Measurements from ENCODE around the gene ASB1. TPM values are rescaled to one million over a fixed set of nuclear protein-coding genes. Genes with fewer than 3 reads are reported as not detected.

The ASB1 gene
- total RNA-seq, 2 experiments from 2014 or later: 14.3 to 19.6 TPM

DNA sequence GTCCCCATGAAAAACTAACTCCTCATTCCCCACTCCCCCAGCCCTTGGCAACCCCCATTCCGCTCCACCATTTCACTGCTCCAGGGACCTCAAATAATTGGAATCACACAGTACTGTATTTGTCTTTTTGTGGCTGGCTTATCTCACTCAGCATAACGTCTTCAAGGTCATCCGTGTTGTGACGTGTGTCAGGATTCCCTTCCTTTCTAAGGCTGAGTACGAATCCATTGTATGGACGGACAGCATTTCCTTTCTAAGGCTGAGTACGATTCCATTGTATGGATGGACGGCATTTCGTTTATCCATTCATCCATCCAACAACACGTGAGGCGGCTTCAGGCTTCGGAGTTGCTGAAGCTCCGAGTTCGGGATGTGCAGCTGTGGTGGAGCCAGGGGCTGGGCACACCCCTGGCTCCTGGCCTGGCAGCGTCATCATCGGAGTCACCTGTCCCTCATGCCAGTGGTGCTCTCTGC, 1.2 kb upstream of the ASB1 start:
- Mint-ChIP-seq H3K4me1 (ENCODE audit: low read depth) (peaks cover 44% of the 10 kb centered on the region), H3K27me3 (no peaks in the 10 kb centered on the region), H3K27ac (peak overlapping the region; percentile 79), H3K9me3 (no peaks in the 10 kb centered on the region), H3K36me3 (ENCODE audit: low read depth) (peaks cover 27% of the 10 kb centered on the region), H3K4me3 (peak overlapping the region; percentile 88)
- ChIA-PET POLR2A (no interaction called here), CTCF (no interaction called here)
- DNase-seq: no peak
- Histone ChIP-seq H3K4me3 (ENCODE audit: low read length) (peak overlapping the region; percentile 88), H3K27ac (ENCODE audit: low read depth in 1 of 2, low read length in 2 of 2) (no peak overlapping the region), H3K27me3 (ENCODE audit: control insufficient read depth in 1 of 2, insufficient read depth in 2 of 2, low read length in 2 of 2) (no peaks in the 10 kb centered on the region), H3K36me3 (ENCODE audit: insufficient read depth, low read length) (peaks cover 7% of the 10 kb centered on the region), H3K4me1 (ENCODE audit: insufficient read depth, low read length) (peaks cover 30% of the 10 kb centered on the region), H3K9me3 (ENCODE audit: control insufficient read depth in 1 of 2, insufficient read depth in 1 of 2, low read length in 2 of 2) (no peaks in the 10 kb centered on the region)
- no peak for ATAC-seq (ENCODE audit: poor library complexity)
- TF ChIP-seq, protein P1, sequence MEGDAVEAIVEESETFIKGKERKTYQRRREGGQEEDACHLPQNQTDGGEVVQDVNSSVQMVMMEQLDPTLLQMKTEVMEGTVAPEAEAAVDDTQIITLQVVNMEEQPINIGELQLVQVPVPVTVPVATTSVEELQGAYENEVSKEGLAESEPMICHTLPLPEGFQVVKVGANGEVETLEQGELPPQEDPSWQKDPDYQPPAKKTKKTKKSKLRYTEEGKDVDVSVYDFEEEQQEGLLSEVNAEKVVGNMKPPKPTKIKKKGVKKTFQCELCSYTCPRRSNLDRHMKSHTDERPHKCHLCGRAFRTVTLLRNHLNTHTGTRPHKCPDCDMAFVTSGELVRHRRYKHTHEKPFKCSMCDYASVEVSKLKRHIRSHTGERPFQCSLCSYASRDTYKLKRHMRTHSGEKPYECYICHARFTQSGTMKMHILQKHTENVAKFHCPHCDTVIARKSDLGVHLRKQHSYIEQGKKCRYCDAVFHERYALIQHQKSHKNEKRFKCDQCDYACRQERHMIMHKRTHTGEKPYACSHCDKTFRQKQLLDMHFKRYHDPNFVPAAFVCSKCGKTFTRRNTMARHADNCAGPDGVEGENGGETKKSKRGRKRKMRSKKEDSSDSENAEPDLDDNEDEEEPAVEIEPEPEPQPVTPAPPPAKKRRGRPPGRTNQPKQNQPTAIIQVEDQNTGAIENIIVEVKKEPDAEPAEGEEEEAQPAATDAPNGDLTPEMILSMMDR (IDR thresholded peaks at IDR 0.05): no peak
- intact Hi-C loops (cut with DNase I, micrococcal nuclease): loop anchor here in 1 of 2 experiments (2.0 to 10.0 kb wide), 4 partner anchors 103 to 1709 kb away; partner anchors contain the start of genes COPS9, ILKAP and UBE2F

DNA sequence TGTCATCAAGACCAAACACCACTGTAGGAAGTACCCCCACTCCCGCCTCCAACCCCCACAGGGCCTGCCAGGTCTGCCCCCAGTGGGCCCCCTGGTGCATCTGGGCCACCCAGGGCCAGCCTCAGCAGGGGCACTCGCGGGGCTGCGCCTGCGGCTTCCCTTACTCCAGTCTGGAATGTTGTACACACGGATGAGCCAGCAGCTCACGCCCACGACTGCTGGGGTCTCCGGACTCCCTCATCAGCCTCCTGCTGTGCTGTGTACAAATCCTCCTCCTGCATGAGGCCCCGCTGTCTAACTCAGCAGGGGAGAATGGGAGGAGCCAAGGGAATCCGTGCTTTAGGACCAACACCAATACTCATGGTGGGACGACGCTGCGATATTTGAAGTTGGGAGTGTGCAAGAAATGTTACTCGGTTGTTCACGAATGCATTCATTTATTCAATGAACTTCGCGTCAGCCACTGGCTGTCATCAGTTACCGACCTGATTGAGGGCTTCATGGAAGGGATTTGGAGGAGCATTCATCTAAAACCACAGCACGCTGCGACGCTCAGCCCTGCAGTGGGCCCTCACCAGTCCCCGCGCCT, 654 bp upstream of the ASB1 start:
- Mint-ChIP-seq H3K36me3 (ENCODE audit: low read depth) (peaks cover 32% of the 10 kb centered on the region), H3K4me3 (peak overlapping the region; percentile 89), H3K4me1 (ENCODE audit: low read depth) (peaks cover 49% of the 10 kb centered on the region), H3K27ac (peak overlapping the region; percentile 90), H3K27me3 (no peaks in the 10 kb centered on the region), H3K9me3 (no peaks in the 10 kb centered on the region)
- H3K27me3 ChIP-seq (ENCODE audit: control insufficient read depth in 1 of 2, insufficient read depth in 2 of 2, low read length in 2 of 2): no peaks in the 10 kb centered on the region
- H3K27ac ChIP-seq (ENCODE audit: low read depth in 1 of 2, low read length in 2 of 2): peak overlapping the region; percentile 74 to 75
- POLR2A ChIA-PET: no interaction called here
- peaks cover 34% of the 10 kb centered on the region for H3K4me1 ChIP-seq (ENCODE audit: insufficient read depth, low read length)
- CTCF ChIA-PET: no interaction called here
- H3K9me3 ChIP-seq (ENCODE audit: control insufficient read depth in 1 of 2, insufficient read depth in 1 of 2, low read length in 2 of 2): no peaks in the 10 kb centered on the region
- DNase-seq: peak in 1 of 14 experiments; percentile 8
- TF ChIP-seq, protein P1 (IDR thresholded peaks at IDR 0.05): no peak
- peaks cover 9% of the 10 kb centered on the region for H3K36me3 ChIP-seq (ENCODE audit: insufficient read depth, low read length)
- intact Hi-C loops (cut with DNase I, micrococcal nuclease): loop anchor here in 1 of 2 experiments (2.0 to 10.0 kb wide), 4 partner anchors 103 to 1709 kb away; partner anchors contain the start of genes COPS9, ILKAP and UBE2F
- ATAC-seq (ENCODE audit: poor library complexity): peak; percentile 65
- peak overlapping the region; percentile 88 for H3K4me3 ChIP-seq (ENCODE audit: low read length)

DNA sequence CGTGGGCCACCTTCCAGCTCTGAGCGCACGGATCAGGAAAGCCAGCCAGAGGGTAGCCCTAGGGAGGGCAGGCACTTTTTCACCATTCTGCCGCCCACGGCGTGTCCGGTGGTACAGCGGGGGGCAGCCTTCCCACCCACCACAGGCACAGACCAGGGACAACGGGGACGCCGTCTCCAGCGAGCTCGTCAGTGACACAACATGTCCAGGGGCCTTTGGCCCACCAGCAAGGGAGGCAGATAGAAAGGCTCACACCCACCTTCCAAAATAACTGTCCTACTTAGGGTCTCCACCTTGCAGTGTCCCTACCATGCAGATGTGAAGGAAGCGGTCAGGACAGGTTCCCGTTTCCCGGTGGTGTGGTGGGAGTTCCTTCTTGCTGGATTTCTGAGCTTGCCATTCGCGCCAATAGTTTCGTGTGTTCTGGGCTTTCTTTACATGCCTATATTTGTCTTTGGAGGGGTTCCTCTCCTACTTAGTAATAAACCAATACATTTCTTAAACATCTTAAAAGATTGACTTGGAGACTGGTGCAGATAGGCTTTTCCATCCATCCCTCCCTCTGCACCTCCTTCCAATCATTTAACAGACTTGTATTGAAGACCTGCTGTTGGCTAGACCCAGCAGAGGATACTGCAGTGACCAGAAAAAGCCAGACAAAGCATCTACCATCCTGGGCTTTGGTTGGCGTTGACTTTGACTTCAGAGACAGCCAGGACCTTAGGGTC, 872 bp downstream of the ASB1 start:
- CTCF ChIA-PET: no interaction called here
- TF ChIP-seq, protein P1 (IDR thresholded peaks at IDR 0.05): no peak
- intact Hi-C loops (cut with DNase I, micrococcal nuclease): loop anchor here in 1 of 2 experiments (2.0 to 10.0 kb wide), 5 partner anchors 137 to 1707 kb away; partner anchors contain the start of genes COPS9, ILKAP and UBE2F
- peak in 1 of 14 experiments; percentile 4 for DNase-seq
- peaks cover 38% of the 10 kb centered on the region for H3K4me1 ChIP-seq (ENCODE audit: insufficient read depth, low read length)
- POLR2A ChIA-PET: interaction anchor here (0.6 to 1.4 kb wide), 3 partner anchors 9 to 1598 kb away, joined by 3 to 12 read pairs (median 5); no protein-coding TSS in a partner anchor
- peaks cover 14% of the 10 kb centered on the region for H3K36me3 ChIP-seq (ENCODE audit: insufficient read depth, low read length)
- H3K27ac Mint-ChIP-seq: peak overlapping the region; percentile 90
- H3K27me3 ChIP-seq (ENCODE audit: control insufficient read depth in 1 of 2, insufficient read depth in 2 of 2, low read length in 2 of 2): no peaks in the 10 kb centered on the region
- peak; percentile 2 for ATAC-seq (ENCODE audit: poor library complexity)
- H3K27ac ChIP-seq (ENCODE audit: low read depth in 1 of 2, low read length in 2 of 2): peak overlapping the region; percentile 52 to 75
- peaks cover 46% of the 10 kb centered on the region for H3K36me3 Mint-ChIP-seq (ENCODE audit: low read depth)
- H3K4me3 ChIP-seq (ENCODE audit: low read length): peak overlapping the region; percentile 88
- peaks cover 58% of the 10 kb centered on the region for H3K4me1 Mint-ChIP-seq (ENCODE audit: low read depth)
- no peaks in the 10 kb centered on the region for H3K9me3 ChIP-seq (ENCODE audit: control insufficient read depth in 1 of 2, insufficient read depth in 1 of 2, low read length in 2 of 2)
- H3K27me3 Mint-ChIP-seq: no peaks in the 10 kb centered on the region
- peak overlapping the region; percentile 87 for H3K4me3 Mint-ChIP-seq
- H3K9me3 Mint-ChIP-seq: no peaks in the 10 kb centered on the region

Measured in CD4-positive, alpha-beta T cell (primary cell).